Lower lobe of right lung (tissue), 2 donors: ENCODE data around the gene SNX3. TPM values are rescaled to one million over a fixed set of nuclear protein-coding genes. Genes with fewer than 3 reads are reported as not detected.

Experiments
- ATAC-seq, 2 donors: fragments of 200-7000 bp; cut with Tn5 transposase; one replicate each; pipeline ENCODE4 v1.9.1; 2020 to 2022; ENCODE audit warnings: mild to moderate bottlenecking in 2 of 2, moderate library complexity in 2 of 2
- DNase-seq: peaks from one replicate; pipeline ENCODE4 v3.0.0-alpha.2; 2020
- H3K27ac ChIP-seq: fragments of 200-600 bp; one replicate; pipeline ENCODE4 v1.8.0; 2022
- H3K27me3 ChIP-seq: fragments of 200-600 bp; one replicate; pipeline ENCODE4 v1.8.0; 2022; ENCODE audit warnings: low read depth
- H3K36me3 ChIP-seq: fragments of 200-600 bp; one replicate; pipeline ENCODE4 v1.8.0; 2022; ENCODE audit warnings: mild to moderate bottlenecking
- H3K4me1 ChIP-seq: fragments of 200-600 bp; one replicate; pipeline ENCODE4 v1.8.0; 2022
- H3K4me3 ChIP-seq: fragments of 200-600 bp; one replicate; pipeline ENCODE4 v1.8.0; 2022; ENCODE audit warnings: mild to moderate bottlenecking
- H3K9me3 ChIP-seq: fragments of 200-600 bp; one replicate; pipeline ENCODE4 v1.8.0; 2022
- intact Hi-C: fragments of 100-400 bp; cut with DNase I; formaldehyde crosslinking; loops from one replicate; pipeline ENCODE4 v1.11.0; 2022
- total RNA-seq: library from RNA; stranded (reverse); fragmentation: NEBNext Ultra II Directional; extraction: Animal tissue kit (Norgen Biotek cat#: 25700); gene quantifications from one replicate; pipeline ENCODE4 v1.2.1, GENCODE V29; 2021
- TF ChIP-seq, protein P1 (sequence below): fragments of 200-600 bp; IDR thresholded peaks from one replicate; pipeline ENCODE4 v1.8.0; 2022; ENCODE audit warnings: antibody characterized with exemption, mild to moderate bottlenecking
- donor health status: DM: no; HTN: yes; CAD: no; lungs with severe emphysema.

The SNX3 gene
- total RNA-seq, 1 donor from 2014 or later: 230 TPM

DNA sequence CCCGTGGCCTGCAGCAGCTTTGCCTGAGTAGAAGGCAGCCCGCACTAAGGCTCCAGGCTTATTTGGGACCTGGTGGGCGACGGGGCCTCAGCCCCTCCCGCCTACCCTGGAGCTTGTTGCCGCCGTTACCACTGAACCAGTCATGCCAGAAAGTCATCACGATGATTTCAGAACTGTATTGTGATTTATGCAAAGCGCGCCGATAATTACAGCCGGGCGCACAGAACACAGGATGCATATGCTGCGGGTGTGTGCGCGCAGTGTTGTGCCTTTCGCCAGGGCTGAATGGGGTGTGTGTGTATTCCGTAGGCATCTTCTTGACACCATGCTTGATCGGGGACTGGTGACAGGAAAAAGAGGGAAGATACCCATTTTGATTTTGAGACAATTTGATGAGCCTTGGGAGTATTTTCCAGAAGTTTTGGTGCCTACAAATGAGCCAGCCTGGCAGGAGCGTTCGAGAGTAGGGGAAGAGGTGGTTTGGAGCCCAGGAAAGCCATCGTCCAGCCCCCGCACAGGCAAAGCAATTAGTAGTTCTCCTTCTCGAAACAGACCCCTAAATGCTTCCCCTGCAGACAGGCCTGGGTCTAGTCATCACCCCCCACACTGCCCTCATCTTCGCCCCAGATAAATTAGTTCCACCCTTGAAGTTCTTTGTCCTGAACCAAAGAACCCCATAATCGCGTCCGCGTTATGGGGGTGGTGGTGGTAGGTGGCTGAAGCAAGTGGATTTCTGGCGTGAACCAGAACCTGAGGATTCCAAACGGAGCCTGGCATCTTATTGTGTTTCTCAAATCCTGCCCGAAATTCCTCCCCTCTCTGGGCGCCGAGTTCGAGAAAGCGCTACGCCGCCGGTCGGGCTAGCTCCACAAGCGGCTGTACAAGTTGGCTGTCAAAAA, 96.9 kb downstream of the SNX3 start:
- Histone ChIP-seq H3K27ac (no peak overlapping the region), H3K4me1 (peaks cover 44% of the 10 kb centered on the region), H3K27me3 (peaks cover 100% of the 10 kb centered on the region), H3K4me3 (no peak overlapping the region), H3K9me3 (no peaks in the 10 kb centered on the region), H3K36me3 (no peaks in the 10 kb centered on the region)
- intact Hi-C loops: no loop called here
- DNase-seq (no peak), ATAC-seq (no peak)
- TF ChIP-seq, protein P1, sequence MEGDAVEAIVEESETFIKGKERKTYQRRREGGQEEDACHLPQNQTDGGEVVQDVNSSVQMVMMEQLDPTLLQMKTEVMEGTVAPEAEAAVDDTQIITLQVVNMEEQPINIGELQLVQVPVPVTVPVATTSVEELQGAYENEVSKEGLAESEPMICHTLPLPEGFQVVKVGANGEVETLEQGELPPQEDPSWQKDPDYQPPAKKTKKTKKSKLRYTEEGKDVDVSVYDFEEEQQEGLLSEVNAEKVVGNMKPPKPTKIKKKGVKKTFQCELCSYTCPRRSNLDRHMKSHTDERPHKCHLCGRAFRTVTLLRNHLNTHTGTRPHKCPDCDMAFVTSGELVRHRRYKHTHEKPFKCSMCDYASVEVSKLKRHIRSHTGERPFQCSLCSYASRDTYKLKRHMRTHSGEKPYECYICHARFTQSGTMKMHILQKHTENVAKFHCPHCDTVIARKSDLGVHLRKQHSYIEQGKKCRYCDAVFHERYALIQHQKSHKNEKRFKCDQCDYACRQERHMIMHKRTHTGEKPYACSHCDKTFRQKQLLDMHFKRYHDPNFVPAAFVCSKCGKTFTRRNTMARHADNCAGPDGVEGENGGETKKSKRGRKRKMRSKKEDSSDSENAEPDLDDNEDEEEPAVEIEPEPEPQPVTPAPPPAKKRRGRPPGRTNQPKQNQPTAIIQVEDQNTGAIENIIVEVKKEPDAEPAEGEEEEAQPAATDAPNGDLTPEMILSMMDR: no peak

GRCh38 chr6:108163267-108163643, 97.6 kb downstream of the SNX3 start:
- ATAC-seq: no peak
- Histone ChIP-seq H3K27me3 (peaks cover 98% of the 10 kb centered on the region), H3K36me3 (no peaks in the 10 kb centered on the region), H3K4me1 (peaks cover 37% of the 10 kb centered on the region), H3K27ac (no peak overlapping the region), H3K9me3 (no peaks in the 10 kb centered on the region), H3K4me3 (no peak overlapping the region)
- intact Hi-C loops: no loop called here
- TF ChIP-seq, protein P1: no peak
- no peak for DNase-seq

GRCh38 chr6:108161724-108162282, 99.0 kb downstream of the SNX3 start:
- Histone ChIP-seq H3K9me3 (no peaks in the 10 kb centered on the region), H3K4me3 (no peak overlapping the region), H3K36me3 (no peaks in the 10 kb centered on the region), H3K4me1 (peaks cover 37% of the 10 kb centered on the region), H3K27ac (no peak overlapping the region), H3K27me3 (peaks cover 98% of the 10 kb centered on the region)
- TF ChIP-seq, protein P1: no peak
- intact Hi-C loops: no loop called here
- DNase-seq (no peak), ATAC-seq (no peak)

Other genes starting within 250 kb of the SNX3 start
- 63.8 TPM for gene OSTM1, start 186.3 kb downstream of the SNX3 start, total RNA-seq
- not detected for gene NR2E1, start 95.0 kb downstream of the SNX3 start, total RNA-seq
- 7.4 TPM for gene AFG1L, start 34.0 kb upstream of the SNX3 start, total RNA-seq